ENCODE measurements around the gene FRY. TPM values are rescaled to one million over a fixed set of nuclear protein-coding genes. Genes with fewer than 3 reads are reported as not detected.

The FRY gene
- total and polyA plus RNA-seq, 2 of the 13 experiments (the other 11 are each of a cell fraction or from before 2014, with no cell fraction given), result 8.2 to 13.1 TPM

DNA sequence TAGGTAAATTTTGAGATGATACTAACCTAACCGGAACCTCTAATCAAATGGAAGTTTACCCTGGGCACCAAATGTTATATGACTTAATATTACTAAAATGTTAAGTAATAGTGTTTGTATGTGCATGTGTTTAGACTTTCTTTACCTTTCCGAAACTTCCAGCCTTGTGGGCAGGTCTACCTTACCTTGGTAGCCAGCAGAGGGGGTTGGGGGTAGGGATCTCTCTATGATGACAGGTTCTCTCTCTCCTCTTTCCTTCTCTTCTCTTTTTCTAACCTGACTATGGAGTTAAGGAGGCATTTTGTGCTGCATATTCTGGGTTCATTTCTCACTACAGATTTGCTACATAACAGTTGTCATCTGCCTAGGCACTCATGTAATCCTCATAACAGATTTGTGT is 6.8 kb upstream of the FRY start:
- Histone ChIP-seq H3K27ac (ENCODE audit: extremely low read length, insufficient read depth, low read length) (no peak overlapping the region), H3K4me2 (ENCODE audit: low read depth, low read length) (no peak overlapping the region), H3K4me3 (replicated peaks in 1 of 3; ENCODE audit: insufficient read depth in 1 of 3, low read depth in 2 of 3, low read length in 3 of 3) (no peak overlapping the region), H2AFZ (ENCODE audit: low read length) (no peak overlapping the region), H4K20me1 (ENCODE audit: insufficient read depth, low read length) (no peaks in the 10 kb centered on the region), H3K4me1 (ENCODE audit: insufficient read depth, low read length) (peaks cover 20% of the 10 kb centered on the region), H3K36me3 (replicated peaks in 1 of 2; ENCODE audit: control insufficient read depth in 1 of 2, insufficient read depth in 2 of 2, low read length in 2 of 2) (no peaks in the 10 kb centered on the region), H3K9me3 (ENCODE audit: low read length) (no peaks in the 10 kb centered on the region), H3K79me2 (ENCODE audit: insufficient read depth, low read length) (peaks cover 2% of the 10 kb centered on the region), H3K27me3 (ENCODE audit: control insufficient read depth in 1 of 2, insufficient read depth in 2 of 2, low read length in 2 of 2) (no peaks in the 10 kb centered on the region), H3K9ac (ENCODE audit: insufficient read depth, low read depth, low read length) (no peak overlapping the region)
- intact Hi-C loops (cut with micrococcal nuclease; ENCODE audit: unreplicated experiment), result no loop called here
- ChIA-PET CTCF (ENCODE audit: low intra/inter-chr PET ratio, low total read pairs) (no interaction called here), POLR2A (no interaction called here)
- DNase-seq (ENCODE audit: low spot score), result no peak
- FAIRE-seq, result no peak
- no peak; the same call in 2 of the 3 replicates for ATAC-seq
- in situ Hi-C loops (cut with HindIII; ENCODE audit: extremely low pct_ligation_motif_present, low pct_unique_long_range_greater_than_20kb), result loop anchor here (25.0 kb wide), 2 partner anchors 113 to 413 kb away; partner anchors contain the start of gene N4BP2L1
- no TSS peak for BruUV-seq (replicated peaks)
- 93% methylated on average over 2 of the region's 2 CpGs for WGBS (ENCODE audit: low lambda C conversion rate)
- TF ChIP-seq CEBPG (CRISPR knock-in tag; IDR thresholded peaks at IDR 0.05), result no peak
- TF ChIP-seq CTCF (CRISPR knock-in tag; IDR thresholded peaks at IDR 0.05), result peak; percentile 36
- no peak for TF ChIP-seq ZNF484 (CRISPR knock-in tag; IDR thresholded peaks at IDR 0.05; ENCODE audit: borderline replicate concordance, low read depth)
- TF ChIP-seq, protein P1, sequence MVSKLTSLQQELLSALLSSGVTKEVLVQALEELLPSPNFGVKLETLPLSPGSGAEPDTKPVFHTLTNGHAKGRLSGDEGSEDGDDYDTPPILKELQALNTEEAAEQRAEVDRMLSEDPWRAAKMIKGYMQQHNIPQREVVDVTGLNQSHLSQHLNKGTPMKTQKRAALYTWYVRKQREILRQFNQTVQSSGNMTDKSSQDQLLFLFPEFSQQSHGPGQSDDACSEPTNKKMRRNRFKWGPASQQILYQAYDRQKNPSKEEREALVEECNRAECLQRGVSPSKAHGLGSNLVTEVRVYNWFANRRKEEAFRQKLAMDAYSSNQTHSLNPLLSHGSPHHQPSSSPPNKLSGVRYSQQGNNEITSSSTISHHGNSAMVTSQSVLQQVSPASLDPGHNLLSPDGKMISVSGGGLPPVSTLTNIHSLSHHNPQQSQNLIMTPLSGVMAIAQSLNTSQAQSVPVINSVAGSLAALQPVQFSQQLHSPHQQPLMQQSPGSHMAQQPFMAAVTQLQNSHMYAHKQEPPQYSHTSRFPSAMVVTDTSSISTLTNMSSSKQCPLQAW (CRISPR knock-in tag; IDR thresholded peaks at IDR 0.05), result no peak
- no peak for TF ChIP-seq JARID2 (CRISPR knock-in tag; IDR thresholded peaks at IDR 0.05; ENCODE audit: insufficient replicate concordance)
- no peak for TF ChIP-seq ZFP1 (CRISPR knock-in tag; IDR thresholded peaks at IDR 0.05)
- TF ChIP-seq STAG1 (CRISPR knock-in tag; IDR thresholded peaks at IDR 0.05), result peak; percentile 50
- no peak for TF ChIP-seq PHF20 (CRISPR knock-in tag; IDR thresholded peaks at IDR 0.05)
- no peak for TF ChIP-seq ZNF503 (CRISPR knock-in tag; IDR thresholded peaks at IDR 0.05)
- no peak for TF ChIP-seq SMAD9 (CRISPR knock-in tag; IDR thresholded peaks at IDR 0.05)
- no peak for TF ChIP-seq POLR2AphosphoS5 (IDR thresholded peaks at IDR 0.05; ENCODE audit: low read depth, low read length)
- TF ChIP-seq, protein P2, sequence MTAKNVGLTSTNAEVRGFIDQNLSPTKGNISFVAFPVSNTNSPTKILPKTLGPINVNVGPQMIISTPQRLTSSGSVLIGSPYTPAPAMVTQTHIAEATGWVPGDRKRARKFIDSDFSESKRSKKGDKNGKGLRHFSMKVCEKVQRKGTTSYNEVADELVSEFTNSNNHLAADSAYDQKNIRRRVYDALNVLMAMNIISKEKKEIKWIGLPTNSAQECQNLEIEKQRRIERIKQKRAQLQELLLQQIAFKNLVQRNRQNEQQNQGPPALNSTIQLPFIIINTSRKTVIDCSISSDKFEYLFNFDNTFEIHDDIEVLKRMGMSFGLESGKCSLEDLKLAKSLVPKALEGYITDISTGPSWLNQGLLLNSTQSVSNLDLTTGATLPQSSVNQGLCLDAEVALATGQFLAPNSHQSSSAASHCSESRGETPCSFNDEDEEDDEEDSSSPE (CRISPR knock-in tag; IDR thresholded peaks at IDR 0.05), result no peak
- no peak for TF ChIP-seq THAP11 (CRISPR knock-in tag; IDR thresholded peaks at IDR 0.05)
- TF ChIP-seq CREM (IDR thresholded peaks at IDR 0.05), result no peak
- no peak for TF ChIP-seq CREM (CRISPR knock-in tag; IDR thresholded peaks at IDR 0.05)
- TF ChIP-seq TAF15 (IDR thresholded peaks at IDR 0.05; ENCODE audit: low read depth, low read length, poor library complexity, severe bottlenecking), result no peak
- TF ChIP-seq ONECUT2 (CRISPR knock-in tag; IDR thresholded peaks at IDR 0.05), result no peak
- no peak for TF ChIP-seq ZNF644 (CRISPR knock-in tag; IDR thresholded peaks at IDR 0.05; ENCODE audit: low read depth)
- TF ChIP-seq ZNF552 (CRISPR knock-in tag; IDR thresholded peaks at IDR 0.05; ENCODE audit: borderline replicate concordance), result no peak
- TF ChIP-seq, protein P3, sequence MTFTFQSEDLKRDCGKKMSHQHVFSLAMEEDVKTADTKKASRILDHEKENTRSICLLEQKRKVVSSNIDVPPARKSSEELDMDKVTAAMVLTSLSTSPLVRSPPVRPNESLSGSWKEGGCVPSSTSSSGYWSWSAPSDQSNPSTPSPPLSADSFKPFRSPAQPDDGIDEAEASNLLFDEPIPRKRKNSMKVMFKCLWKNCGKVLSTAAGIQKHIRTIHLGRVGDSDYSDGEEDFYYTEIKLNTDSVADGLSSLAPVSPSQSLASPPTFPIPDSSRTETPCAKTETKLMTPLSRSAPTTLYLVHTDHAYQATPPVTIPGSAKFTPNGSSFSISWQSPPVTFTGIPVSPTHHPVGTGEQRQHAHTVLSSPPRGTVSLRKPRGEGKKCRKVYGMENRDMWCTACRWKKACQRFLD (CRISPR knock-in tag; IDR thresholded peaks at IDR 0.05; ENCODE audit: borderline replicate concordance), result no peak

Data from HepG2 (cell line).